Hair follicle dermal papilla cell (primary cell): ENCODE data around the gene ATOSB. TPM values are rescaled to one million over a fixed set of nuclear protein-coding genes. Genes with fewer than 3 reads are reported as not detected.

Experiments used
- total RNA-seq: library from RNA; depleted of rRNA; stranded (reverse); fragments of >200 nt; gene quantifications from 2 replicates; pipeline ENCODE4 v1.2.3, GENCODE V29; 2012

The ATOSB gene, protein sequence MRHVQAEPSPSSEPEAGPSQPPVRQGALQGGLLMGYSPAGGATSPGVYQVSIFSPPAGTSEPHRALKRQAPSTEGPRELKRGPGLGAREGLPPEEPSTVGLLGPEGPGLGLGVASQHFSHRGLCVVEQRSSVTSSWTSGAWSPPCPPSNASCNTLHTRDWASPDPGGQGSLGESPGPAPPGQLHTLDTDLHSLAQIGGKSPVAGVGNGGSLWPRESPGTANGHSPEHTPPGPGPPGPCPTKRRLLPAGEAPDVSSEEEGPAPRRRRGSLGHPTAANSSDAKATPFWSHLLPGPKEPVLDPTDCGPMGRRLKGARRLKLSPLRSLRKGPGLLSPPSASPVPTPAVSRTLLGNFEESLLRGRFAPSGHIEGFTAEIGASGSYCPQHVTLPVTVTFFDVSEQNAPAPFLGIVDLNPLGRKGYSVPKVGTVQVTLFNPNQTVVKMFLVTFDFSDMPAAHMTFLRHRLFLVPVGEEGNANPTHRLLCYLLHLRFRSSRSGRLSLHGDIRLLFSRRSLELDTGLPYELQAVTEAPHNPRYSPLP
- 25.8 and 36.3 TPM in 2 replicates for total RNA-seq

DNA sequence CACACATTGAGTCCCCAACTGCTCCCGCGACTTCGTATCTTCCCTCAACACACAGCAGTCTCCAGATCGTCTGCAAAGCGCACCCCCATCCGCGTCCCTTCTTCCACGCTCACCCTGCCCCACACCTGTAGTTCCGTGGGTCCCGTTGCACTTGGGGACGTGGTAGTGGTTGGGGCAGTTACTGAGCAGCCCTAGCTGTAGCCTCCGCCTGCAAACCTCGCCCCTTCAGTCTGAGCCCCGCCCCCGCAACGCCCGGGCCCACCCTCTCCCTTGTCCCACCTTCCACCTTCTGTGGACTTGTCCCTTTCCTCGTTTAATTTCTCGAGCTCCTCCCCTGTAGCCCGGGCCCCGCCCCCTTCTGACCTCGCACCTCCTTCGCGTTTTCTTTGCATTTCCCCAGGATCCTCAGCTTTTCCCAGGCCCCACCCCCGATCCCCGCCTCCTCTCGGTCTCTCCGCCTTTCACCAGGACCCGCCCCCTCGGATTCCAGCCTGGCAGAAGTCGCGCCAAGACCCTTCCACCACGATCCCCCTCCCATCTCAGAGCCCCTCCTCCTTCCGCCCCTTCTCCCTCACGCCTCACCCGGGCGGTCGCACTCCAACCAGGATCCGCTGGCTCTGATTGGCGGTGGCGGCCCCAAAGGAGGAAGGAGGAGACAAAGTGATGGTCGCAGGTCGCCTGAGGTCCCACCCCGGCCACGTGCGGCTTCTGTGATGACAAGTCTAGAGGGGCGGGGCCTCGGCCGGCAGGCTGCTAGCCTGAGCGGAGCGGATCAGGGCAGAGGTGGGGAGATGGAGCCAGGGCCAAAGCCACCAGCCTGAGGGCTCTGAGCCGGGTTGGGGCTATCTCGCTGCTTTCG, at the start of gene ATOSB:
Gene ATOSB, minus strand, starts transcription at position 183 of the 859 bp plus-strand sequence. CDS start 7,588 bp downstream, outside the sequence.

DNA sequence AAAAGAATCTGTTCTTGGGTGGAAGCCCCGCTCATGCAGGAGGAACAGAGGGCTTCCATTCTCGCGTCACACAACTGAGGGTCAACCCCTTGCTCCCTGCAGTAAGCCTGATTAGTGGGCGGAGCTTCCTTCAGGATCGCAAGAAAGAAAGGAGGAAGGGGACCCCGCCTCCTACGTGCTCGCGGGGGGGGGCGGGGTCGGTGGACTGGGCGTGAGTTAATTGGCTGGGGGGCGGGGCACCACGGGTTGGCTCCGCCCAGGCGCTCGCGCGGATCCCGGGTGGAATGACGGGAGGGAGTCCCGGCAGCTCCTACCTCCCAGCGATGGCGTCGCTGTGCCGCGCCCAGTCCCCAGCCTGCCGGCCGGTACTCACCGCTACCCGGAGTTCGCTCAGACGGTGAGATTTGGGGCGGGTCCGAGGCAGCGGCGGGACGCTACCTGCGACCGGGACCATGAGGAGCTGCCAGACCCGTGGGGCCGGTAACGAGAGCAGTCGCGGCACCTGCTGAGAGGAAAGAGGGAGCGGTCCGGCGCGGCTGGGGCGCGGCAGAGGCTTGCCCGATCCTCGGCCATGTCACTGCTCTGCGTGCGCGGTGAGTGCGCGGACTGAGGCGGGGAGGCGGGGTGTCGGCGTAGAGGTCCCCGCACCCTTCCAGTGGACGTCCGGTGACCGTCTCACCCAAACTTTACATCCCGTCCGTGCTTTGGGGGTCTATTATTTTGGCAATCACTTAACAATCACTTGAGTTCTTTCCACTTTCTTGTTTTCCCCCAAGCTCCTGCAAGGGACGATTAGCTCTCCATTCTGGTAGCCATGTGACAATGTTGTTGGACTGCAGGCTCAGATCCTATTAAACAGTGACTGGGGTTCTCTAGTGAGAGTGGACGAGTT, 46.3 kb upstream of the ATOSB start, which contains the start of gene UNC13B:
Gene UNC13B, plus strand, starts transcription at position 297 of the 892 bp plus-strand sequence. Its CDS starts 275 bp downstream, at position 572.

DNA sequence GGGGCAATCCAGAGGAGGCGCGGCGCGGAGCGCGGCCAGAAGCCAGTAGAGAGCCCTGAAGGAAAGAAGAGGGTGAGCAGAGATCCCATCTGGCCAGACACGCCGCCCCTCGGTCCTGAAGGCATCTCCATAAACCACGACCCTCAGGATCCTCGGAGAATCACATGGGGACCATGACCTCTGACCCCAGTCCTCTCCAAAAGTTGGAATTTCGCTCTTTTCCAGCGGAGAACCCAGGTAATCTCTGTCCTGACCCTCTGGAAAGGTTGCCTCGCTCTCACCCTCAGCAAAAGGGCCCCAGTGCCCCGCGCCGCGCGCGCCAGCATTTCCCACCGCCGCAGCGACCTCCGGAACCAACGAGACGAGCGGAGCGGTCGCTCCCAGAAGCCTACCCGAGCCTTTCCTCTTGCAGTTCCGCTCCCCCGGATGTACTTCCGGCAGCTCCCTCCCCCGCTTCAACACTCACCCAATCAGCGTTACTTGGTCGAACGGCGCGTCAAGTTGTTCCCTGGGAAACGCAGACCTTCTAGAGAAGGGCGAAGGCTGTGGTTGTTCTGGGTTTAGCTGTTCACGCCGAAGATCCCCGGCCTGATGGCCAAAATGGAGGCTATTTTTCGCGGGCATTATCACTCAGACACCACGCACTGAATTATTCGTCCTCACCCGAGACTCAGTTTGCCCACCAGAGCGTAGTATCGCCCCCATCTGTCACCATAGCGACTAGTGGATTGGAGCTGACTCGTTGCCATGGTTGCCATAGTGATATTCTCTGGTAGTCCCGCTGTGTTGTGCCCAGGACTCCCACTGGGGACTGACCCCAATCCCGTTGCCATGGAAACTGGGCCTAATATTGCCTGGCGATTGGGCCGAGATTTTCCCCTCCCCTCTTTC, 12.6 kb downstream of the ATOSB start, which contains the start of gene STOML2:
Gene STOML2, minus strand, starts transcription at position 363 of the 891 bp plus-strand sequence. Its CDS starts 37 bp downstream, at position 326.

DNA sequence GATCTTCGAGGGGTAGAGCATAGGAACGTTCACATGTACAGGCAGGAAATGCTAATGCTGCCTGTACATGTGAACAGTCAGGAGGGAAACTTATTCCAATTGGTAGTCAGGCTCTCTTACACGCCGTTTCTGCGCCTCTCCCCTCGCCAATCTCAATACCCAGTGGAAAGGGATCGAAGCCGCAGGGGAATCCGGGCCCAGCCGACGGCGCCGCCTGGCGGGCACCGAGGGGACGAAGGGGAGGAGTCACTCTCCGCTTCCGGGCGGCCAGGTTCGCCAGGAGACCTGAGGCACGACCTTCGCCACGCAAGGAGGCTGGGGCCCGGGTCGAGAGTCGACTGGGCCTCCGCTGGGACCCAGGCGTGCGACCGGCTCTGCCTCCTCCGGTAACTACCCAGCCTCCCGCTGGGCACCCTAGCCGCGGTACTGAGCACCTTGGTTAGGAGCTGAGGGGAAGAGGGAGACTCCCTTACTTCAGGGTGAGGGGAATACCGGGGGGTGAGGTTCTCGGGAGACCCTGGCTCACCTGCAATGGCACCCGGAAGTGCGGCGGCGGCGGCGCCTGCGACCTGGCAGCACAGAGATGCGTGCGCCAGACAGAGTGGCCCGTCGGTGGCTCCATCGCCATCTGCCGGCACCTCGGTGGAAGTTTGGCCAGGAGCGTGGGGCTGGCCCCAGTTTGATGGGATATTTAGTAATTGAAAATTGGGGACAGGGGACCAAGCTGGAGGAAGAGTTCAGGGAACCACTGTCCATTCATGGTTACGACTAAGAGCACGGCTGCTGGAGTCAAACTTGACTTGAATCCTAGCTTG, 19.4 kb downstream of the ATOSB start, which contains the start of gene PIGO:
Gene PIGO, minus strand, starts transcription at position 557 of the 815 bp plus-strand sequence. CDS start 1,026 bp downstream, outside the sequence.

DNA sequence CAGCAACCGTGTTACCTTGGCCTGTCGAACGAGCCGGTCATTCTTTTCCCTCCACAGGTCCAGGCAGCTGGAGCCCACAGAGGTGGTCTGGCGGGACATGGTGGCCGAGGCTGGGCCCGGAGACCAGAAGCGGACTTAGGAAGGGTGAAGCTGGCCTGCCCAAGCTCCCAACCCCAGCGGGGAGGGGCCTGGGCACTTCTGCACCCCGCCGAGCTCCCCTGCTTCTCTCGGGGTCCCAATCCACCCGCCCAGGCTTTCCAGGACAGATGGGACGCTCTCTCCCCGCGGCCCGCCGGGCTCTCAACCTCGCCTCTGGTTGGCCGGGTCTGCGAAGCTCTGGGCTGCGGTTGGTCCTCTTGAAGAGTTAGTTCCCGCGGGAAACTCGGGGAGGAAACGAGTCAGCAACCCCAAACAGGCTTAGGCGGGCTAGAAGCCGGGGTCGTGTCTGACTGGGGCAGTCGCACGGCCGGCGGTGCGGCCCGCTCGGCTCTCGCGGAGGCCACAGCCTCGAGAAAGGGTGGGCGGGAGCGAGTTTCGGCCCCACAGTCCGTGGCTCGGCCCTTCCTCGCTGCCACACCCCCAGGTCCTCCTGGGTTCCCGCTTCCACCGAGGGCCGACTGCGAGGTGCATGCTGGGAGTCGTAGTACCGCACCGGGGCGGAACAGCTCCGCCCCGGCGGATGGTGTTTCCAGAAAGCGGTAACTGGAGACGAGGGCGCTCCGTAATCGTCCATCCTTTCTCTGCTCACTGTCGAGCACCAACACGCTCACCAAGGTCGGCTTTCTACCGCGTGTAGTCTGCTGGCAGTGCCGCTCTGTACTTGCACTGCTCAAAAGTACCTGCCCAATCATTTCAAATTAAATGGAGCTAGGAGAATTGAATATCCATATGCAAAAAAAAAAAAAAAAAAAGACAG, 36.0 kb downstream of the ATOSB start, which contains the start of gene FANCG:
Gene FANCG, minus strand, starts transcription at position 517 of the 916 bp plus-strand sequence. Its CDS starts 418 bp downstream, at position 99.

DNA sequence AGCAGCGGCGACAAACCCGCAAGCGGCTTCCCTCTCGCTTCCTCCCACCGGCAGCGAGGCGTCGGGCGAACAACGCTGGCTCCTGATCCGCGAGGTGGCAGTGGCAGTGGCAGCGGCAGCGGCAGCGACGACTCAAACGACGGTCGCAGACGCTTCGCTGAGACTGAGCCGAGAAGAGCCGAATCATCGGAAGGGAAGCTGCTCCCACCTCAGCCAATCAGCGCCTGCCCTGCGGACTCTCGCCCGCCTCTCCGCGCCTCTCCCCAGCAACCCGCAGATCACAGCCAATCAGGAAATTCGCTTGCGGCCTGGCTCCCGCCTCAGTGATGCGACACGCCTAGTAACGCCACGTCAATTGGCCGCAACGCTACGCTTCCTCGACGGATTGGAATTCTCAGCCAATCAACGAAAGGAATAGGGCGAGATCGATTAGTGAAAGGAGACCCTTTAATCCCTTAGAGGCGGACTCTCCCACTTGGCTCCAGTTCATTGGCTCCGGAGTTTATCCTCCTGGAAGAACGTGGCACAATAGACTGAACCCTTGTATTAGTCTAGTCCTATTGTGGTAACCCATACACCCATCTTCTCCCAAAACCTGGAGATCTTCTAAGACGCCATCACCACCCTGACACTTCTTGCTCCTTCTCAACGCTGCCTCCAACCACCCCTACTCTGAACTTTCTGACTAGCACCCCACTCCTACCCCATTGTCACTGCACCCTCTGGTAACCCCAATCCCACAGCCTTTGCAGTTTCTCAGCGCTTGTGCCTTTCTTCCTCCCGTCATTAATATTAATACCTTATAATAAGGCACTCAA, 43.0 kb downstream of the ATOSB start, which contains the start of gene VCP:
Gene VCP, minus strand, starts transcription at position 165 of the 818 bp plus-strand sequence. CDS start 272 bp downstream, outside the sequence.

Other genes starting within 250 kb of the ATOSB start
- gene PHF24, start 157.6 kb downstream of the ATOSB start, total RNA-seq: under 0.01 TPM in 2 replicates
- 16.9 and 19.7 TPM in 2 replicates for gene DNAJB5, start 126.1 kb downstream of the ATOSB start, total RNA-seq
- gene VCP, start 43.2 kb downstream of the ATOSB start, total RNA-seq: 305 and 331 TPM in 2 replicates
- 10.9 and 11.9 TPM in 2 replicates for gene FANCG, start 35.9 kb downstream of the ATOSB start, total RNA-seq
- gene PIGO, start 19.3 kb downstream of the ATOSB start, total RNA-seq: 13.1 and 16.3 TPM in 2 replicates
- gene STOML2, start 12.7 kb downstream of the ATOSB start, total RNA-seq: 115 and 117 TPM in 2 replicates
- gene UNC13B, start 46.1 kb upstream of the ATOSB start, total RNA-seq: 29.1 and 29.2 TPM in 2 replicates